ENCODE data around the gene TAC3.

TAC3 gene

DNA sequence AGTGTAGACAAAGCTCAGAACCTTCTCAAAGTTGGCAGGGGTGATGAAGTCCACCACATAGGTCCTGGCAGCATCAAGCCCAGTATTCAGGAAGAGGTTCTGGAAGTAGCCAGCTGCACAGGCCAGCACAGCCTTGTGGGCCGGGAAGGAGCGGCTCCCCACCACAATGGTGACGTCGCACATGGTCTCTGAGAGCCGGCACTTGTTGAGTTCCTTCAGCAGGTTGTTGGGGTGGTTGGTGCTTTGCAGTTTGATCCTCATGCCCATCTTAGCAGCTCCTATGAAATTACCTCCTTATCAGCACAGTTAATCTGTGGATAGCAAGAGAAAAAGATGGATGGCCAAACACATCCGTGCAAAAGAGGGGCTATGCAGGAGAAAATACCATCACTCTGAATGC, 11.7 kb downstream of the TAC3 start:
- Mint-ChIP-seq H3K36me3 (ENCODE audit: low read depth) (peaks cover 50% of the 10 kb centered on the region), H3K4me3 (peak overlapping the region; percentile 94 to 97 (median 95)), H3K9me3 (no peaks in the 10 kb centered on the region), H3K27me3 (ENCODE audit: low read depth) (peaks cover 4% of the 10 kb centered on the region), H3K4me1 (peaks cover 58% of the 10 kb centered on the region), H3K27ac (no peak overlapping the region)
- TF ChIP-seq, protein P1, sequence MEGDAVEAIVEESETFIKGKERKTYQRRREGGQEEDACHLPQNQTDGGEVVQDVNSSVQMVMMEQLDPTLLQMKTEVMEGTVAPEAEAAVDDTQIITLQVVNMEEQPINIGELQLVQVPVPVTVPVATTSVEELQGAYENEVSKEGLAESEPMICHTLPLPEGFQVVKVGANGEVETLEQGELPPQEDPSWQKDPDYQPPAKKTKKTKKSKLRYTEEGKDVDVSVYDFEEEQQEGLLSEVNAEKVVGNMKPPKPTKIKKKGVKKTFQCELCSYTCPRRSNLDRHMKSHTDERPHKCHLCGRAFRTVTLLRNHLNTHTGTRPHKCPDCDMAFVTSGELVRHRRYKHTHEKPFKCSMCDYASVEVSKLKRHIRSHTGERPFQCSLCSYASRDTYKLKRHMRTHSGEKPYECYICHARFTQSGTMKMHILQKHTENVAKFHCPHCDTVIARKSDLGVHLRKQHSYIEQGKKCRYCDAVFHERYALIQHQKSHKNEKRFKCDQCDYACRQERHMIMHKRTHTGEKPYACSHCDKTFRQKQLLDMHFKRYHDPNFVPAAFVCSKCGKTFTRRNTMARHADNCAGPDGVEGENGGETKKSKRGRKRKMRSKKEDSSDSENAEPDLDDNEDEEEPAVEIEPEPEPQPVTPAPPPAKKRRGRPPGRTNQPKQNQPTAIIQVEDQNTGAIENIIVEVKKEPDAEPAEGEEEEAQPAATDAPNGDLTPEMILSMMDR (IDR thresholded peaks at IDR 0.05; ENCODE audit: unreplicated experiment in 3 of 3): no peak

DNA sequence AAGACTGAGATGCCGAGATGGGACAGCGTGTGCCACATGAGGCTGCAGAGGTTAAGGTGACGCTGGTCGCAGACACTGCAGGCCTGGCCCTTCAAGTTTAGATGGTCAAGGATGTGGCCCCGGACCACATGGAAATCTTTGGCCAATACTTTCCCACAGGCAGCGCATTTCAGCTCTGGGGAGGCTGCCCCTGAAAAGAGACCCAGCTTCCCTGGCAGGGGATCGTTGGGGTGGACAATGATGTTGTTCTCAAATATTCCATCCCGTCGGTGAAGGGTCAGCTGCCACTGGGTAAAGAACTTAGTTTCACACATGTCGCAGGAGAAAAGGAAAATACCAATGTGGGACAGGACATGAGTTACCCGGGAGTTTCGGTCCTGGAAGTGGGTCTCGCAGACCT, 12.9 kb downstream of the TAC3 start:
- H3K4me1 Mint-ChIP-seq: peaks cover 53% of the 10 kb centered on the region
- H3K9me3 Mint-ChIP-seq: no peaks in the 10 kb centered on the region
- peaks cover 58% of the 10 kb centered on the region for H3K36me3 Mint-ChIP-seq (ENCODE audit: low read depth)
- no peak overlapping the region for H3K27ac Mint-ChIP-seq
- H3K4me3 Mint-ChIP-seq: peak overlapping the region; percentile 51 to 95 (median 56)
- TF ChIP-seq, protein P1 (IDR thresholded peaks at IDR 0.05; ENCODE audit: unreplicated experiment in 3 of 3): no peak
- H3K27me3 Mint-ChIP-seq (ENCODE audit: low read depth): peaks cover 4% of the 10 kb centered on the region

DNA sequence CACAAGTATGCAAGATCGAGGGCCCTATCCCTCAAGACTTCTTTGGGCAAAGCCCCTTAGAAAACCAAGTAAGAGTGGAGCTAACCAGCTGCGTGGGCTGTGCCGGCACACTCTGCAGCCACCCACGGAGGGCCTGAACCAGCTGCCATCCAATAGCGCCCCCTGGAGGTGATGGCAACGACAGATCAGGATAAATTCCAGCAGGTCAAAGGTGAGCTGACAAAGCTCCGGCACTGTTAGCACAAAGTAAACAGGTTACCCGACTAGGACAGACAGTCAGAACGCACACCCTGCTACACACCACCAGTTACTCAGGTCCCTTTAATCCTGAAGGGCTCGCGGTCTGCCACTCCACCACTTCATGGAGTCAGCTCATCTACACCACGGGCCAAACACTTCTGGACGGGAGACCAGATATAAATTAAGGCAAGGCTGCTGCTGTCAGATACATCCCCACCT, 14.9 kb downstream of the TAC3 start:
- H3K36me3 Mint-ChIP-seq (ENCODE audit: low read depth): peaks cover 58% of the 10 kb centered on the region
- H3K4me3 Mint-ChIP-seq: peak overlapping the region; percentile 44 to 57 (median 57)
- TF ChIP-seq, protein P1 (IDR thresholded peaks at IDR 0.05; ENCODE audit: unreplicated experiment in 3 of 3): peak; percentile 49 to 62 (median 58)
- no peaks in the 10 kb centered on the region for H3K9me3 Mint-ChIP-seq
- H3K27ac Mint-ChIP-seq: no peak overlapping the region
- no peaks in the 10 kb centered on the region for H3K27me3 Mint-ChIP-seq (ENCODE audit: low read depth)
- peaks cover 61% of the 10 kb centered on the region for H3K4me1 Mint-ChIP-seq

DNA sequence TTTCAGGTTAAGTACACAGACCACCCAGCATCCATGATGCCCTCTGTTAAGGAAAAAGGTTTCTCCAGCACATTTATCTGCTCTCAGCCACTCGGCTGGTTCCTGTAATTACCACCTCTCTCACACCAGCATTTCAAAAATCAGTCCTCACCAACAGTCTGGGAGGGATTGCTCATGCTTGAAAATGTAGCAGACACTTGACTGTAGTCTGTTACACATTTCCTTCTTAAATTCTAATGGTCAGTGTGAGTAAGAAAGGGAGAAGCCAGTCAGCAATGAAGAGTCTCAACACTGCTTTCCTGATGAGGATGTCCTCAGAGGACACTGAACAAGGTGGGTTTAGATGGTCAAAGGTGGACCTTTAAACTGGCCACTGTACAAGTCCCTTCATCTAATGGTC, 15.9 kb downstream of the TAC3 start:
- Mint-ChIP-seq H3K36me3 (ENCODE audit: low read depth) (peaks cover 64% of the 10 kb centered on the region), H3K9me3 (no peaks in the 10 kb centered on the region), H3K4me3 (no peak overlapping the region), H3K27me3 (ENCODE audit: low read depth) (no peaks in the 10 kb centered on the region), H3K27ac (no peak overlapping the region), H3K4me1 (peaks cover 59% of the 10 kb centered on the region)
- TF ChIP-seq, protein P1 (IDR thresholded peaks at IDR 0.05; ENCODE audit: unreplicated experiment in 3 of 3): no peak

DNA sequence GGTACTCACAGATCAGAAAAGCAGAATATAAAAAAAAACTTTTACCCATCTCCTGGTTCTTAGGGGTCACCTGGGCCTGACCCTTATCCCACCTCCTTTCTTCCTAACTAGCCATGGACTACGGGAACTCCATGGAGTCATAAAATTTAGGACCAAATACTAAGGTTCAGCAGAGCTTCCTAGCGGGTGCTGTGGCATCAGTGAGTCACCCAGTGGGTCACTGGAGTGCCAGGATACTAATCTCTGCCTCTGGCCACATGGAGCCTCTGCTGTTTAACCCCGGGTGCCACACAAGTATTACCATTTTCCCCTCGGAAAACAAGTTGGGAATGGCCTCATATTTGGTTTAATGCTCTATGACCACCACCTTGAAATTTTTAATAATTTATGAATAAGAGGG, 16.9 kb downstream of the TAC3 start:
- Mint-ChIP-seq H3K27me3 (ENCODE audit: low read depth) (no peaks in the 10 kb centered on the region), H3K4me1 (peaks cover 50% of the 10 kb centered on the region), H3K27ac (no peak overlapping the region), H3K4me3 (no peak overlapping the region), H3K36me3 (ENCODE audit: low read depth) (peaks cover 58% of the 10 kb centered on the region), H3K9me3 (no peaks in the 10 kb centered on the region)
- TF ChIP-seq, protein P1 (IDR thresholded peaks at IDR 0.05; ENCODE audit: unreplicated experiment in 3 of 3): no peak

DNA sequence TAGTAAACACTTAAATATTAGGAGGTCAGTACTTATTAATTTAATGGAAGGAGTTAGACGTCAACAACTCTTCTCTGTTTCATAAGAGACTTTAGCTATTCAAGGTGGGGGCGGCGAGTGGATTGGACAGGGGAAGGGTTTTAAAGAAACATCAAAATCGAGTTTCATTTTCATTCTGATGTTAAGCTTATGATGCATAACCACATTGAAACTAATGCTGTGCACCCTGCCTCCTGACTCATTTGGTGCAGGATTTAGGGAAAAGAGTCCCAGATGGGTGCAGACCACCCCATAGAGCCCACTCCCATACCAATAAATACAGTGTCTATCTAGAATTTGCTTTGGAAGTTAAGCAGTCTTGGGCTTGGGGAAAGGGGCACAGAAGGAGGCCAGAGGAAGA, 17.3 kb downstream of the TAC3 start:
- Mint-ChIP-seq H3K9me3 (no peaks in the 10 kb centered on the region), H3K27ac (no peak overlapping the region), H3K4me1 (peaks cover 46% of the 10 kb centered on the region), H3K27me3 (ENCODE audit: low read depth) (no peaks in the 10 kb centered on the region), H3K4me3 (no peak overlapping the region), H3K36me3 (ENCODE audit: low read depth) (peaks cover 54% of the 10 kb centered on the region)
- TF ChIP-seq, protein P1 (IDR thresholded peaks at IDR 0.05; ENCODE audit: unreplicated experiment in 3 of 3): no peak
